Measurements from ENCODE around the gene ATP1A3. TPM values are rescaled to one million over a fixed set of nuclear protein-coding genes. Genes with fewer than 3 reads are reported as not detected.

Gene ATP1A3
- total RNA-seq, 1 experiment from 2014 or later: 12.1 TPM

DNA sequence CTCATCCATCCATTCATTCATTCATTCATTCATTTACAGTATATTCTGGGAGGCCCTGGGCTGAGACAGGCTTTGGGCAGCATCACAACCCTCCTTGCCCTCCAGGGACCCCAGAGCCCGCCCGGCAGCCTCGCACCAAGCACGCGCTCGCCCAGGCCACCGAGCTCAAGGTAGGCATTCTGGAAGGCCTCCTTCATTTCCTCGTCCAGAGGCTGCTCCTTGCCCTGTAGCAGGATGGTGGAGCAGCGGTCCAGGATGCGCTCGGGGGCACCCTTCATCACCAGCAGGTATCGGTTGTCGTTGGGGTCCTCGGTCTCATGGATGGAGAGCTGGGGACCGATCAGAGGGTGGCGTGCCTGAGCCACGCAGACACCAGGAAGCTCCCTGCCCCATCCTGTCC is 15.6 kb downstream of the ATP1A3 start:
- Histone ChIP-seq H3K36me3 (no peaks in the 10 kb centered on the region; the same call in 1 of the 2 replicates), H3K27ac (no peak overlapping the region), H3K4me1 (no peaks in the 10 kb centered on the region), H3K9me3 (replicated peaks) (no peaks in the 10 kb centered on the region), H3K27me3 (no peaks in the 10 kb centered on the region), H3K4me3 (no peak overlapping the region)
- DNase-seq: no peak

GRCh38 chr19:41977916-41978315 is 16.1 kb downstream of the ATP1A3 start:
- no peak overlapping the region for H3K4me3 ChIP-seq
- H3K36me3 ChIP-seq: no peaks in the 10 kb centered on the region; the same call in 1 of the 2 replicates
- DNase-seq: no peak
- H3K9me3 ChIP-seq (replicated peaks): no peaks in the 10 kb centered on the region
- no peaks in the 10 kb centered on the region for H3K27me3 ChIP-seq
- no peaks in the 10 kb centered on the region for H3K4me1 ChIP-seq
- no peak overlapping the region for H3K27ac ChIP-seq

- H3K4me3 ChIP-seq: no peak overlapping the region
- no peaks in the 10 kb centered on the region for H3K27me3 ChIP-seq
- no peak overlapping the region for H3K27ac ChIP-seq
- no peaks in the 10 kb centered on the region; the same call in 1 of the 2 replicates for H3K36me3 ChIP-seq
- no peaks in the 10 kb centered on the region for H3K9me3 ChIP-seq (replicated peaks)
- no peaks in the 10 kb centered on the region for H3K4me1 ChIP-seq
- no peak for DNase-seq
These were observed 19.4 kb downstream of the ATP1A3 start for GRCh38 chr19:41974652-41975051.

DNA sequence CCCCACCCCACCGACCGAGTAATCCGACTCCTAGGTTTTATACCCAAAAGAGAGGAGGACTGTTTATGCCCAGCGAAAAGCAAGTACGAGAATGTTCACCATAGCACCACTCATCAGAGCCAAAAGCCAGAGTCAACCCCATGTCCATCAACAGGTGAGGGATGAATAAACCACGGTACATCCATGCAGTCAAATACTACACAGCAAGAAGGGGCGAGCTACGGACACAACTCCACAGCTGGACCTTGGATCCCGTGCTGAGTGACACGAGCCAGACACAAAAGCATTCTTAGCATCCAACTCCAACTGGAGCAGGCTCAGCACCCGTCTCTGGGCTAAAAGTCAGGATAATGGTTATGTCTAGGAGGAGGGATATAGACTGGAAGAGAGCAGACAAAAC is 22.7 kb downstream of the ATP1A3 start:
- no peaks in the 10 kb centered on the region for H3K4me1 ChIP-seq
- no peaks in the 10 kb centered on the region for H3K27me3 ChIP-seq
- H3K9me3 ChIP-seq (replicated peaks): no peaks in the 10 kb centered on the region
- no peak overlapping the region for H3K4me3 ChIP-seq
- H3K36me3 ChIP-seq: no peaks in the 10 kb centered on the region
- H3K27ac ChIP-seq: no peak overlapping the region
- no peak for DNase-seq

GRCh38 chr19:41969772-41970458 is 24.1 kb downstream of the ATP1A3 start:
- Histone ChIP-seq H3K27ac (no peak overlapping the region), H3K36me3 (no peaks in the 10 kb centered on the region), H3K4me3 (no peak overlapping the region), H3K9me3 (replicated peaks) (no peaks in the 10 kb centered on the region), H3K4me1 (no peaks in the 10 kb centered on the region), H3K27me3 (no peaks in the 10 kb centered on the region)
- no peak for DNase-seq

GRCh38 chr19:41968751-41969595 is 25.1 kb downstream of the ATP1A3 start:
- H3K4me1 ChIP-seq: no peaks in the 10 kb centered on the region
- no peak for DNase-seq
- H3K9me3 ChIP-seq (replicated peaks): no peaks in the 10 kb centered on the region
- H3K36me3 ChIP-seq: no peaks in the 10 kb centered on the region
- no peaks in the 10 kb centered on the region for H3K27me3 ChIP-seq
- H3K27ac ChIP-seq: no peak overlapping the region
- no peak overlapping the region for H3K4me3 ChIP-seq

GRCh38 chr19:41967054-41967783 is 26.8 kb downstream of the ATP1A3 start:
- no peaks in the 10 kb centered on the region for H3K9me3 ChIP-seq (replicated peaks)
- H3K4me3 ChIP-seq: no peak overlapping the region
- no peaks in the 10 kb centered on the region for H3K4me1 ChIP-seq
- H3K27me3 ChIP-seq: no peaks in the 10 kb centered on the region
- H3K27ac ChIP-seq: no peak overlapping the region
- no peak for DNase-seq
- H3K36me3 ChIP-seq: no peaks in the 10 kb centered on the region

DNA sequence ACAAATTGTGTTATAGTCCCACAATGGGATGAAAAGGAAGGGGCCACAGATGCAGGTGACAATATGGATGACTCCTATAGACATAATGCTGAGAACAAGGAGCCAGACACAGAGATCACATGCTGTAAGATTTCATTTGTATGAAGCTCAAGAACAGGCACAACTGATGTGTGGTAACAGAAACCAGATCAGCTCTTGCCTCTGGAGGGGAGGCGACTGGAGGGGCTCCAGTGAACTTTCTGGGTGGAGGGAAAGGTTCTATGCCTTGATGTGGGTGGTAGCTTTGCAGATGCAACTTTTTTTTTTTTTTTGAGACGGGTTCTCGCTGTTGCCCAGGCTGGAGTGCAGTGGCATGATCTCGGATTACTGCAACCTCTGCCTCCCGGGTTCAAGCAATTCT is 28.9 kb downstream of the ATP1A3 start:
- Histone ChIP-seq H3K27me3 (no peaks in the 10 kb centered on the region), H3K9me3 (replicated peaks) (no peaks in the 10 kb centered on the region), H3K36me3 (no peaks in the 10 kb centered on the region), H3K27ac (no peak overlapping the region), H3K4me3 (no peak overlapping the region), H3K4me1 (no peaks in the 10 kb centered on the region)
- no peak for DNase-seq

DNA sequence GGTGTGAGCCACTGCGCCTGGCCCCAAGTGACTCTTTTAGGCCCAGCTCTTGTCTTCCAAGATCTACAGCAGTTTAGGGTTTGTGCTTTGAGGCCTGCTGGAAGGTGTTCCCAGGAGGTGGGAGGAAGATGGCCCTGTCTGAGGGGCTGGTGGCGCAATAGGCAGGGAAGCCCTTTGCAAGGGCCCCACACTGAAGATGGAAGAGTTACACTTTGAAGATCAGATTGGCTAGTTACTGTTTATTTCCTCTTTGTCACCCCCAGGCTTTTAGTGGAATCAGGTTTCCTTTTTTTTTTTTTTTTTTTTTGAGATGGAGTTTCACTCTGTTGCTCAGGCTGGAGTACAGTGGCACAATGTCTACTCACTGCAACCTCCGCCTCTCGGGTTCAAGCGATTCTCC is 33.1 kb downstream of the ATP1A3 start:
- Histone ChIP-seq H3K4me3 (no peak overlapping the region), H3K27ac (no peak overlapping the region), H3K36me3 (0 out of 2 replicates have a peak, but pooled peaks cover 2% of the 10 kb centered on the region), H3K9me3 (replicated peaks) (no peaks in the 10 kb centered on the region), H3K4me1 (peaks cover 5% of the 10 kb centered on the region; the same call in 1 of the 2 replicates), H3K27me3 (no peaks in the 10 kb centered on the region)
- DNase-seq: peak in 1 of 2 experiments; percentile 22

GRCh38 chr19:41959056-41960053 is 34.7 kb downstream of the ATP1A3 start, which contains the start of gene RABAC1:
Gene RABAC1 (minus strand): TSS chr19:41959321. CDS start chr19:41959292, 29 bp downstream.
- H3K27ac ChIP-seq: peak within 1 kb of the TSS; percentile 41
- H3K9me3 ChIP-seq (replicated peaks): no peaks in the 10 kb centered on the region
- peaks cover 5% of the 10 kb centered on the region; the same call in 1 of the 2 replicates for H3K4me1 ChIP-seq
- H3K27me3 ChIP-seq: no peaks in the 10 kb centered on the region
- DNase-seq: peak; percentile 96 to 97
- 0 out of 2 replicates have a peak, but pooled peaks cover 2% of the 10 kb centered on the region for H3K36me3 ChIP-seq
- peak within 1 kb of the TSS; percentile 72 for H3K4me3 ChIP-seq

DNA sequence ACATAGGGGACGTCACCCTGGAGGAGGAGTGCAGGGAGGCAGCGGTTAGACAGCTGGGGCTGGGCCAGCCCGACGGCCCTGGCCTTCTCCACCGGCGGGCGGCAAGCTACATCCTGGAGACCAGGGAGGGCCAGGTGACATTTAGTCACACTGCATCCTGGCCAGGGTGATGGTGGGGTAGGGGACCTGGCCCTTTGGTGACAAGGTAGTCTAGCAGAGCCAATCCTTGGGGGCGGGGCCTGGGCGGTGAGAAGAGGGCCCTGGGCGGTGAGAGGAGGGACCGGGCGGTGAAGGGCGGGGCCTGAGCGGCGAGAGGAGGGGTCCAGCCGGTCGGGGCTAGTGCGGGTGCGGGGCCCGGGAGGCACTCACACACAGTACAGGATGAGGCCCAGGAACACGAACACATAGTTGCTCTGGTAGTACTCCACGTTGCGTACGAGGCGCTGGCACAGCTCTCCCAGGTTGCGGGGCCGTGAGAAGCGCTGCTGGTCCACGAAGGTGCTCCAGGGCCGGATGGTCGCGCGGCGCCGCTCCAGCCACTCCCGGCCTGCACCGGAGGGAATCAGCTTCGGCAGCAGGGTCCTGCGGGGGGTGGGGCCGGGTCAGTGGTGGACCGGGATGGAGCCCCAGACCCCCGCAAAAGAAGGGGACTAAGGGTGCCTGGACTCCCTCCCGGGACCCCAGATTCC is 35.5 kb downstream of the ATP1A3 start:
- Histone ChIP-seq H3K9me3 (replicated peaks) (no peaks in the 10 kb centered on the region), H3K27ac (peak overlapping the region; percentile 41), H3K4me1 (peaks cover 5% of the 10 kb centered on the region; the same call in 1 of the 2 replicates), H3K27me3 (no peaks in the 10 kb centered on the region), H3K4me3 (peak overlapping the region; percentile 72), H3K36me3 (0 out of 2 replicates have a peak, but pooled peaks cover 2% of the 10 kb centered on the region)
- peak; percentile 84 to 85 for DNase-seq

GRCh38 chr19:41957838-41958366 is 36.1 kb downstream of the ATP1A3 start:
- H3K36me3 ChIP-seq: 0 out of 2 replicates have a peak, but pooled peaks cover 2% of the 10 kb centered on the region
- H3K27ac ChIP-seq: no peak overlapping the region
- DNase-seq: peak; percentile 73 to 84
- H3K4me3 ChIP-seq: peak overlapping the region; percentile 72
- H3K9me3 ChIP-seq (replicated peaks): no peaks in the 10 kb centered on the region
- H3K4me1 ChIP-seq: peaks cover 5% of the 10 kb centered on the region; the same call in 1 of the 2 replicates
- H3K27me3 ChIP-seq: no peaks in the 10 kb centered on the region

Data from SJCRH30 (cell line).